LoVo (cell line): ENCODE results near the gene ZNF555.
A peak's percentile ranks its signal among the peaks of the same experiment; 100 is the strongest.

Experiments used
- DNase-seq: peaks from one replicate; pipeline ENCODE4 v3.0.0-alpha.2; 2016; ENCODE audit warnings: low spot score

The ZNF555 gene

GRCh38 chr19:2807379-2808128 is 33.7 kb upstream of the ZNF555 start:
- DNase-seq = no peak

- no peak for DNase-seq
Observed at GRCh38 chr19:2808129-2808941, 32.9 kb upstream of the ZNF555 start.

- no peak for DNase-seq
Observed at GRCh38 chr19:2809387-2810140, 31.7 kb upstream of the ZNF555 start.

- no peak for DNase-seq
Observed at GRCh38 chr19:2810141-2811091, 30.9 kb upstream of the ZNF555 start.

DNA sequence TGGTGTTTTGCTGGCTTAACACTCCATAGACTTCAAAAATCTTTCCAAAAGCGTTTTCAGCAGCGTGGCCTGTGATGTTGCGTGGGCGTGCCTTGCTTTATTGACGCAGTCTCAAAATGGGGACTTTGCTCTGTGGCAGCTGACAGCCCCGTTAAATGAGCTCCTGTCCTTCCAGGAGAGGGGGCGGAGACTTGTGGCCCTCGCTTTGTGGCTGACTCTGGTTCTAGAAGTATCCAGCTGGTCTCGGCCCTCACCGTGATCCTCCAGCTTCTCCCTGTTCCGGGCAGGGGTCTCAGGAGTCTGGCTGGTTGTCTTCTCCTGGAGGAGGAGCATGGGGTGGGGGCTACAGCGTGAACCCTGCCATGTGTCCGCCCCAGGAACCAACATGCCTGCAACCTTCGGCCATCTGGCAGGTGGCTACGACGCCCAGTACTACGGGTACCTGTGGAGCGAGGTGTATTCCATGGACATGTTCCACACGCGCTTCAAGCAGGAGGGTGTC is 30.0 kb upstream of the ZNF555 start:
- no peak for DNase-seq

- no peak for DNase-seq
Observed at GRCh38 chr19:2811735-2812413, 29.4 kb upstream of the ZNF555 start.

DNA sequence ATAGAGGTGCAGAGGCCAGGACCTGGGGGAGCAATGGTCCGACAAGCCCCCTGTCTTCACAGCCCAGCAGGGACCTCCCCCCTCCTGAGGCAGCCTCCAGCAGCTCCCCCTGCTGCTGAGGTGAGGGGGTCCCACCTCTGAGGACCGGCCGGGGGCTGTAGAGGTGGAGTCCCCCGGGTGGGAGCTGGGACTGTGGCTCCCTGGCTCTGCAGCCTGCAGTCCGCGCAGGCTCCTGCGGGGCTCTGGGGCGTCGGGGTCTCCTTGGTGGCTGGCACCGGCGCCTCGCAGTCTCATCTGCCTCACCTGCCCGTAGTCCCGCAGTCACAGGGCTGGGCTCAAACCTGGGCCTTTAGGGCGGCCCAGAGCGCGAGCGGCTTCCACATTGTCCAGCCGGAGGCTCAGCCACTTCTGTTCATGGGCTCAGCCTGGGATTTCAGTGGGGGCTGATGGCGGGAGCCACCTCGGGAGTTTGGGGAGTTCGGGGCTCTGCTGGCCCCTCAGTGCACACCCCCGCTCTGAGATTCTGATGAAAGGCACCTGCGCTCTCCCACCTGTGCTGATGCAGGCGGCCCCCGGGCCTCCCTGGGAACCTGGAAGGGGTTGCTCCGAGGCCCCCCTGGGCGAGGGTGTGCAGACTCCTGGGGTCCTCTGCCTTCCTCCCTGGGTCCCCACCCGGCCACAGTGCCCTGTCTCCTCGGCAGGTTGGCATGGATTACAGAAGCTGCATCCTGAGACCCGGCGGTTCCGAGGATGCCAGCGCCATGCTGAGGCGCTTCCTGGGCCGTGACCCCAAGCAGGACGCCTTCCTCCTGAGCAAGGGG is 28.7 kb upstream of the ZNF555 start:
- DNase-seq = no peak

DNA sequence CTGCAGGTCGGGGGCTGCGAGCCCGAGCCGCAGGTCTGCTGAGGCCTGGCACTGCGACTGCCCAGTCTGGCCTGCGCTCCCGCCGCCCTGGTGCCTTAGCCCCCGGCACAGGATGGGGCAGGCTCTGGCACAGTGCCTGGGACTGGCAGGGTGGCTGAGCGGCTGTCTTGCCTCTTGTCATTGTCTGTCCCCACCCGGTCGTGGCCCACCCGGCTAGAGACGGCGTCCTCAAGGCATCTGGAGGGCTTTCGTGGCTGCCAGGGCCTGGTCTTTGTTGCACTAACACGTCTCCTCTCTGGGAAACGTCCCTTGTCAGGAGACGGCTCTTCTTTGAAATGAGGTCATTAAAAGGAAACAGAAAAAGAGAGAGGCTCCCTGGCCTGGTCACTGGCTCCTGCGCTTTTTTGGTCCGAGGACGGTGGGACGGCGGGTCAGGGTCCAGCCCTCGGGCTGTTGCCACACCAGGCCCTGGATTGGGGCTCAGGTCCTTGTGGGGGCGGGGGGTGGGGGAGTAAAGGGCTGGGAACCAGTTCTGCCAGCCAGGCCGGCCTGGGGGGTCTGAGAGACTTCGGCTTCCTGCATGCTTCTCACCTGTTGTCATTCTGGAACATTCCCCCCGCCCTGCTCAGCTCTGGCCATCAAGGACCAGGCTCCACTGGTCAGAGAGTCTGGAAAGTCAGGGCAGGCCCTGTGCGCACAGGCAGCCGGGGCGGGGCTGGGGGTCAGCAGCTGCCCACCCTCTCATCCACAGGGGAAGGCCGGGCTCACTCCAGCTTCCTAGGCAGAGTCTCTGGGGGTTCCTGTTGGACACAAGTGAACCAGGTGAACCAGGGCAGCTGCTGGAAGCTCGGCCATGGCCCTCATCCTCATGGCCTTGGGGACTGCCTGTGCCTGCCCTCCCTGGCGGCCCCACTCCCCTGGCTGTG is 27.8 kb upstream of the ZNF555 start:
- DNase-seq = no peak

GRCh38 chr19:2814426-2814825 is 26.8 kb upstream of the ZNF555 start:
- DNase-seq = no peak

DNA sequence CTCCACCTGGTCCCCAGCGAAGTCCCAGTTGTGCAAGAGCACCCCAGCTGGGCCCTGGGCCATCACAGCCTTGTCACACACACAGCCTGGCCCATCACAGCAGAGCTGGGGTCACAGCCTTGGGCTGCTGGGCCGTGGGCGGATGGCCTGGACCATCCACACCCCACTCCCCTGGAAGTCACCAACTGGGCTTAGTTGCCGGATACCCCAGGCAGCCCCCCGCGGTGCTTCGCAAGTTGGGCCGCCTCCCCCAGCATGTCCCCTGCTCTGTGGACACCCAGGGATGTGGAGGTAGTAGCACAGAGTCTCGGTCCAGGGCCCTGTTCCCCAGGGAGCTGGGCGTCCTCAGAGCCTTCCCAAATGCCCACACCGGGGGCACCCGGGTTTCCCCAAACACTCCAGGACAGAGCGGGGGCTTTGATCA is 26.1 kb upstream of the ZNF555 start:
- no peak for DNase-seq

- no peak for DNase-seq
Observed at GRCh38 chr19:2815923-2816322, 25.4 kb upstream of the ZNF555 start.

DNA sequence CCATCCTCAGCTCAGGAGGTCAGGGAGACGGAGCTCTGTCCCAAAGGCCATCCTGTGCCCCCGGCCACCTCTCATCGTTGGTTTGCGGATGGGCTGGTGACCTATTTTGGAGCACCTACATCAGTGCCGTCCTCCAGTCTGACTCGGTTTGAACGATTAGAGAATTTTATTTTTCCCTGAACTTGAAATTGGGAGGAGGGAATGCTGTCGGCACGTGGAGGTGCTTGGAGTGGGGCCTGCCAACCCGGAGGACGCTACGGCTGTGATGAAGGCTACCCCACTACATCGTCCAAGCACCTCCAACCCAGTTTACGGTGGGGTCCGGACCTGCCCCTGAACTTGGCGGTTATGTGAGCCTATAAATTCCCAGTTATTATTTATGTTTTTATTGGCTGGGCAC is 24.6 kb upstream of the ZNF555 start:
- DNase-seq = no peak

DNA sequence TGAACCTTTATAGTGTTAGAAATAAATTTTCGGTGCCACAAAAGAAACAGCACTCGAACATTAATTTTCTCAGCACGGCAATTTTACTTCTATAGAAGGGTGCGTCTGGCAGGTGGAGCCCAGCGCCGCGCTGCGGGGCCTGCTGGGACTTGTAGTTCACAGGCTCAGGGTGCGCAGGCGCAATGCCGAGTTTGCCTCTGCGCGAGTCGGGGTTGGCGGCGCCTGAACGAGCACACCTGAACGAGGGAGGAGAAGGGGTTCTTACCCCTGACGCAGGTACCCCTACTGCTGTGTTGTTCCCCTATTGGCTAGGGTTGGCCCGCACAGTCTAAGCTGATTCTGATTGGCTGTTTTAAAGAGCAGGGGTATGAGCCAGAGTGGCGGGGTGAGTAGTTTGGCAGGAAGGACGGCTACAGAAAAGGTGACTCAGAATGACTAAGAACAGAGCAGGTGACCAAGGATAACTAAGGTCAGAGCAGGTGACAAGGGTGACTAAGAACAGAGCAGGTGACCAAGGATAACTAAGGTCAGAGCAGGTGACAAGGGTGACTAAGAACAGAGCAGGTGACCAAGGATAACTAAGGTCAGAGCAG is 23.9 kb upstream of the ZNF555 start:
- peak; percentile 14 for DNase-seq

- peak; percentile 97 for DNase-seq
Observed at GRCh38 chr19:2819540-2820111, 21.6 kb upstream of the ZNF555 start, which contains the start of gene ZNF554. Gene ZNF554 (plus strand): TSS chr19:2819868. CDS start chr19:2820072, 204 bp downstream.

GRCh38 chr19:2820112-2820702 is 21.1 kb upstream of the ZNF555 start:
- DNase-seq = no peak

DNA sequence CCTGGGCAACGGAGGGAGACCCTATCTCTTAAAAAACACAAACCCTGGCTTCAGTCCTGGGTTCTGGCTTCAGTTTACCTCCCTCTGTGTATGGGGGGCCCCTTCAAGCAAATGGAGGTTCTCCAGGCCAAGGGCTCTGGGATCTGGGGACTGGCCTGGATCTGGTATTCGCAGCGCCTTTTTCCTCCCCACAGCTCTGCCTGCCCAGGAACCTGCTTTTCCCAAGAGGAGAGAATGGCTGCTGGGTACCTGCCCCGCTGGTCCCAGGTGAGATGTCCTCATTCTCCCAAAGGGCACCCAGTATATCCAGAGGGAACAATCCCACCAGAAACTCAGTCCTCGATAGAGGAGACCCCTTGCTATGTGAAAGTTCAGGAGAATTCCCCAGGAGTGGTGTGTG is 18.4 kb upstream of the ZNF555 start:
- no peak for DNase-seq

DNA sequence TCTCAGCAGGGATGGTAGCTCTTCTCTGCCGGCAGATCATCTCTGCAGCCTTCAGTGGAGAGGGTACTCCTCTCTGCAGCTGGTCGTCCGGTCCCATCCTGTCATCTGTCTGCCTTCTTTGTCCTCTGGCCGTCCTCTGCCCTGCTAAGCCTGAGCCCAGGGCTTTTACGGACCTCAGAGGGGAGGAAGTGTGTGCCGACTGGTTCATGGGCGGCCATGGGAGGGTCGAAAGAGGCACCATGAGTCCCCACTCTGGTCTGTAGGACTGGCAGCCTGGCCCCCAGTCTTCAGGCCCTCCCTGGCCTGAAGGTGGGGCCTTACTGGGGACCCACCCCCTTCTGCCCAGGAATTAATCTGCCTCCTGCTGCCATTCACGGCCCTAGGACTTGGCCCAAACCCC is 17.6 kb upstream of the ZNF555 start:
- no peak for DNase-seq
